Mesendoderm (in vitro differentiated cells): Measurements from ENCODE around the gene MYT1.
A peak's percentile ranks its signal among the peaks of the same experiment; 100 is the strongest.

Experiments used
- DNase-seq: peaks from one replicate; pipeline ENCODE4 v3.0.0; 2013
- H2AK5ac ChIP-seq: 2 replicates; pipeline ENCODE4 v1.6.1; 2013; ENCODE audit warnings: low read length, inconsistent platforms
- H2BK120ac ChIP-seq: 2 replicates; pipeline ENCODE4 v1.6.1; 2013; ENCODE audit warnings: low read depth, mild to moderate bottlenecking, low read length, moderate library complexity, mixed read lengths
- H2BK15ac ChIP-seq: replicated peaks from 2 replicates; pipeline ENCODE4 v1.6.1; 2013; ENCODE audit warnings: low read depth, mild to moderate bottlenecking, moderate library complexity
- H2BK5ac ChIP-seq: 2 replicates; pipeline ENCODE4 v1.6.1; 2013; ENCODE audit warnings: low read length, inconsistent platforms
- H3K18ac ChIP-seq: 2 replicates; pipeline ENCODE4 v1.6.1; 2013; ENCODE audit warnings: mild to moderate bottlenecking, low read length, mixed read lengths
- H3K23ac ChIP-seq: one replicate; pipeline ENCODE4 v1.6.1; 2013; ENCODE audit warnings: low read length
- H3K27ac ChIP-seq: 2 replicates; pipeline ENCODE4 v1.5.1; 2013; ENCODE audit warnings: low read depth, mild to moderate bottlenecking, inconsistent platforms, low read length, moderate library complexity
- H3K27me3 ChIP-seq: 2 replicates; pipeline ENCODE4 v1.6.1; 2013; ENCODE audit warnings: low read length, control low read depth, mild to moderate bottlenecking, inconsistent platforms; ENCODE audit not compliant: insufficient read depth, poor library complexity
- H3K36me3 ChIP-seq: 2 replicates; pipeline ENCODE4 v1.6.1; 2013; ENCODE audit warnings: low read length, inconsistent platforms; ENCODE audit not compliant: control insufficient read depth, insufficient read depth
- H3K4ac ChIP-seq: one replicate; pipeline ENCODE4 v1.6.1; 2013; ENCODE audit warnings: low read depth, mild to moderate bottlenecking, low read length, moderate library complexity
- H3K4me1 ChIP-seq: 2 replicates; pipeline ENCODE4 v1.6.1; 2013; ENCODE audit warnings: low read depth, low read length, inconsistent platforms; ENCODE audit not compliant: control insufficient read depth
- H3K4me2 ChIP-seq: 2 replicates; pipeline ENCODE4 v1.6.1; 2013; ENCODE audit warnings: low read length
- H3K4me3 ChIP-seq: 2 replicates; pipeline ENCODE4 v1.5.1; 2013; ENCODE audit warnings: mild to moderate bottlenecking, low read length
- H3K56ac ChIP-seq: one replicate; pipeline ENCODE4 v1.6.1; 2013; ENCODE audit warnings: low read length
- H3K79me1 ChIP-seq: 2 replicates; pipeline ENCODE4 v1.6.1; 2013; ENCODE audit warnings: low read length, inconsistent platforms
- H3K79me2 ChIP-seq: 2 replicates; pipeline ENCODE4 v1.6.1; 2013; ENCODE audit warnings: mild to moderate bottlenecking, low read length; ENCODE audit not compliant: control insufficient read depth, insufficient read depth
- H3K9ac ChIP-seq: 2 replicates; pipeline ENCODE4 v1.6.1; 2013; ENCODE audit warnings: low read length, inconsistent platforms
- H4K5ac ChIP-seq: one replicate; pipeline ENCODE4 v1.6.1; 2013; ENCODE audit warnings: low read length
- H4K8ac ChIP-seq: one replicate; pipeline ENCODE4 v1.6.1; 2013; ENCODE audit warnings: low read depth, mild to moderate bottlenecking, control low read depth, low read length, moderate library complexity
- WGBS: extraction: QIAGEN DNeasy Blood & Tissue Kit; methylation state at CpG from one replicate; pipeline ENCODE4 v1.1.7; 2013; ENCODE audit warnings: low lambda C conversion rate, missing lambda C conversion rate; ENCODE audit not compliant: insufficient coverage; ENCODE audit errors: extremely low coverage; 5-methylcytosine and 5-hydroxymethylcytosine counted together

Gene MYT1

GRCh38 chr20:64223526-64224067 is 59.3 kb downstream of the MYT1 start:
- Histone ChIP-seq H3K18ac (no peak overlapping the region), H3K56ac (peak overlapping the region; percentile 6), H4K8ac (no peak overlapping the region), H2AK5ac (no peak overlapping the region), H3K4ac (no peak overlapping the region), H2BK15ac (no peak overlapping the region), H3K23ac (no peak overlapping the region), H4K5ac (no peak overlapping the region), H3K79me1 (no peaks in the 10 kb centered on the region), H3K9ac (peak overlapping the region; percentile 35), H3K27ac (no peak overlapping the region), H2BK5ac (no peak overlapping the region), H3K27me3 (no peaks in the 10 kb centered on the region), H2BK120ac (no peak overlapping the region), H3K4me2 (no peak overlapping the region), H3K4me3 (no peak overlapping the region), H3K36me3 (no peaks in the 10 kb centered on the region), H3K79me2 (no peaks in the 10 kb centered on the region), H3K4me1 (peaks cover 2% of the 10 kb centered on the region)
- WGBS, result no CpG with 5 or more reads among the region's 13 CpGs
- DNase-seq, result peak; percentile 88

- no peaks in the 10 kb centered on the region for H3K79me1 ChIP-seq
- WGBS, result no CpG with 5 or more reads among the region's 10 CpGs
- H3K9ac ChIP-seq, result no peak overlapping the region
- no peak overlapping the region for H4K8ac ChIP-seq
- no peak overlapping the region for H3K56ac ChIP-seq
- no peak overlapping the region for H2AK5ac ChIP-seq
- H3K4ac ChIP-seq, result no peak overlapping the region
- H2BK15ac ChIP-seq, result no peak overlapping the region
- no peak overlapping the region for H3K27ac ChIP-seq
- H3K4me1 ChIP-seq, result peaks cover 2% of the 10 kb centered on the region
- no peak overlapping the region for H2BK5ac ChIP-seq
- no peak overlapping the region for H3K23ac ChIP-seq
- no peak overlapping the region for H3K4me3 ChIP-seq
- no peaks in the 10 kb centered on the region for H3K27me3 ChIP-seq
- H4K5ac ChIP-seq, result no peak overlapping the region
- no peaks in the 10 kb centered on the region for H3K79me2 ChIP-seq
- H3K4me2 ChIP-seq, result no peak overlapping the region
- DNase-seq, result no peak
- H3K18ac ChIP-seq, result no peak overlapping the region
- no peak overlapping the region for H2BK120ac ChIP-seq
- H3K36me3 ChIP-seq, result no peaks in the 10 kb centered on the region
Observed at GRCh38 chr20:64224351-64225170, 60.3 kb downstream of the MYT1 start.

- H3K4me1 ChIP-seq, result peaks cover 2% of the 10 kb centered on the region
- no peaks in the 10 kb centered on the region for H3K79me2 ChIP-seq
- H2BK120ac ChIP-seq, result no peak overlapping the region
- WGBS, result no CpG with 5 or more reads among the region's 14 CpGs
- no peaks in the 10 kb centered on the region for H3K79me1 ChIP-seq
- no peak overlapping the region for H3K56ac ChIP-seq
- DNase-seq, result no peak
- H3K9ac ChIP-seq, result no peak overlapping the region
- H3K27me3 ChIP-seq, result no peaks in the 10 kb centered on the region
- H2BK5ac ChIP-seq, result no peak overlapping the region
- no peak overlapping the region for H3K23ac ChIP-seq
- no peak overlapping the region for H3K4ac ChIP-seq
- no peak overlapping the region for H3K4me2 ChIP-seq
- H4K5ac ChIP-seq, result no peak overlapping the region
- H3K18ac ChIP-seq, result no peak overlapping the region
- no peak overlapping the region for H3K4me3 ChIP-seq
- H3K27ac ChIP-seq, result no peak overlapping the region
- no peak overlapping the region for H4K8ac ChIP-seq
- H2AK5ac ChIP-seq, result no peak overlapping the region
- no peaks in the 10 kb centered on the region for H3K36me3 ChIP-seq
- H2BK15ac ChIP-seq, result no peak overlapping the region
Observed at GRCh38 chr20:64225171-64225595, 60.9 kb downstream of the MYT1 start.

- Histone ChIP-seq H3K4me1 (peaks cover 2% of the 10 kb centered on the region), H3K4ac (no peak overlapping the region), H3K56ac (no peak overlapping the region), H3K18ac (no peak overlapping the region), H3K79me1 (no peaks in the 10 kb centered on the region), H3K4me2 (no peak overlapping the region), H2AK5ac (no peak overlapping the region), H3K79me2 (no peaks in the 10 kb centered on the region), H2BK120ac (no peak overlapping the region), H3K27ac (no peak overlapping the region), H3K4me3 (no peak overlapping the region), H2BK15ac (no peak overlapping the region), H3K36me3 (no peaks in the 10 kb centered on the region), H3K23ac (no peak overlapping the region), H4K5ac (no peak overlapping the region), H3K27me3 (no peaks in the 10 kb centered on the region), H2BK5ac (no peak overlapping the region), H3K9ac (no peak overlapping the region), H4K8ac (no peak overlapping the region)
- no CpG with 5 or more reads among the region's 14 CpGs for WGBS
- DNase-seq, result no peak
Observed at GRCh38 chr20:64225828-64226598, 61.8 kb downstream of the MYT1 start.

GRCh38 chr20:64226686-64227580 is 62.7 kb downstream of the MYT1 start:
- peaks cover 2% of the 10 kb centered on the region for H3K4me1 ChIP-seq
- no peak overlapping the region for H3K27ac ChIP-seq
- no peak overlapping the region for H4K5ac ChIP-seq
- H2AK5ac ChIP-seq, result no peak overlapping the region
- no peak overlapping the region for H3K4me2 ChIP-seq
- H3K23ac ChIP-seq, result no peak overlapping the region
- DNase-seq, result no peak
- H3K9ac ChIP-seq, result no peak overlapping the region
- no peak overlapping the region for H2BK15ac ChIP-seq
- no peak overlapping the region for H4K8ac ChIP-seq
- H3K36me3 ChIP-seq, result no peaks in the 10 kb centered on the region
- H3K18ac ChIP-seq, result no peak overlapping the region
- H3K4ac ChIP-seq, result no peak overlapping the region
- H3K79me1 ChIP-seq, result no peaks in the 10 kb centered on the region
- no peaks in the 10 kb centered on the region for H3K79me2 ChIP-seq
- no CpG with 5 or more reads among the region's 25 CpGs for WGBS
- H3K56ac ChIP-seq, result no peak overlapping the region
- no peak overlapping the region for H2BK120ac ChIP-seq
- H3K4me3 ChIP-seq, result no peak overlapping the region
- no peaks in the 10 kb centered on the region for H3K27me3 ChIP-seq
- H2BK5ac ChIP-seq, result no peak overlapping the region
